Central memory CD8-positive, alpha-beta T cell (primary cell): Measurements from ENCODE around the gene AMIGO3.
"Not testable (repeated sequence)": the region's sequence is repeated elsewhere in the genome, so short reads cannot be mapped to it uniquely, and the experiment has no call there.

Experiments
- ATAC-seq: fragments of 150-1000 bp; cut with Tn5 transposase; replicated peaks from 2 replicates; pipeline ENCODE4 v1.10.0; 2022; ENCODE audit warnings: mild to moderate bottlenecking, moderate FRiP score, moderate number of reproducible peaks; ENCODE audit not compliant: poor library complexity, severe bottlenecking; ENCODE audit errors: extremely low read depth
- DNase-seq, 2 donors: peaks; one replicate each; pipeline ENCODE4 v3.0.0; 2021; ENCODE audit warnings: low spot score in 2 of 2
- H3K27ac Mint-ChIP-seq: one replicate; pipeline ENCODE4 v1.8.0; 2022; ENCODE audit warnings: low read depth, mild to moderate bottlenecking, moderate library complexity, mixed read lengths
- H3K27me3 Mint-ChIP-seq: one replicate; pipeline ENCODE4 v1.8.0; 2022; ENCODE audit warnings: mixed read lengths
- H3K36me3 Mint-ChIP-seq: one replicate; pipeline ENCODE4 v1.8.0; 2022; ENCODE audit warnings: mild to moderate bottlenecking, moderate library complexity, mixed read lengths; ENCODE audit not compliant: insufficient read depth
- H3K4me1 Mint-ChIP-seq: one replicate; pipeline ENCODE4 v1.8.0; 2022; ENCODE audit warnings: mixed read lengths
- H3K4me3 Mint-ChIP-seq: one replicate; pipeline ENCODE4 v1.8.0; 2022; ENCODE audit warnings: mild to moderate bottlenecking, moderate library complexity, mixed read lengths
- H3K9me3 Mint-ChIP-seq: one replicate; pipeline ENCODE4 v1.8.0; 2022; ENCODE audit warnings: mixed read lengths

AMIGO3 gene

GRCh38 chr3:49719214-49719884 is at the start of gene AMIGO3:
AMIGO3 (minus strand) TSS chr3:49719684; CDS start chr3:49719465, 219 bp downstream.
- Mint-ChIP-seq H3K36me3 (peaks cover 30% of the 10 kb centered on the region), H3K27me3 (no peaks in the 10 kb centered on the region), H3K4me3 (peak within 1 kb of the TSS; percentile 84), H3K9me3 (no peaks in the 10 kb centered on the region), H3K27ac (peak within 1 kb of the TSS; percentile 86), H3K4me1 (peaks cover 38% of the 10 kb centered on the region)
- DNase-seq (peak; percentile 82 to 88), ATAC-seq (peak; percentile 85)

GRCh38 chr3:49763981-49764380 is 44.5 kb upstream of the AMIGO3 start:
- peaks cover 18% of the 10 kb centered on the region for H3K4me1 Mint-ChIP-seq
- ATAC-seq, result no peak
- H3K27ac Mint-ChIP-seq, result no peak overlapping the region

GRCh38 chr3:49761661-49762060 is 42.2 kb upstream of the AMIGO3 start:
- ATAC-seq (no peak), DNase-seq (no peak)
- Mint-ChIP-seq H3K4me1 (peaks cover 31% of the 10 kb centered on the region), H3K9me3 (no peaks in the 10 kb centered on the region), H3K27ac (no peak overlapping the region), H3K36me3 (peaks cover 18% of the 10 kb centered on the region), H3K27me3 (no peaks in the 10 kb centered on the region), H3K4me3 (no peak overlapping the region)

More at GRCh38 chr3:49763981-49764380, 44.5 kb upstream of the AMIGO3 start:
- no peaks in the 10 kb centered on the region for H3K27me3 Mint-ChIP-seq
- peaks cover 15% of the 10 kb centered on the region for H3K36me3 Mint-ChIP-seq
- DNase-seq, result no peak
- no peaks in the 10 kb centered on the region for H3K9me3 Mint-ChIP-seq
- no peak overlapping the region for H3K4me3 Mint-ChIP-seq

- Mint-ChIP-seq H3K9me3 (no peaks in the 10 kb centered on the region), H3K27me3 (no peaks in the 10 kb centered on the region), H3K4me1 (peaks cover 41% of the 10 kb centered on the region), H3K36me3 (peaks cover 13% of the 10 kb centered on the region), H3K4me3 (no peak overlapping the region), H3K27ac (no peak overlapping the region)
- no peak for ATAC-seq
- no peak for DNase-seq
Observed at GRCh38 chr3:49759226-49759625, 39.7 kb upstream of the AMIGO3 start.

GRCh38 chr3:49757197-49757596 is 37.7 kb upstream of the AMIGO3 start:
- H3K4me3 Mint-ChIP-seq, result no peak overlapping the region
- peaks cover 54% of the 10 kb centered on the region for H3K4me1 Mint-ChIP-seq
- DNase-seq, result no peak
- H3K36me3 Mint-ChIP-seq, result peaks cover 8% of the 10 kb centered on the region
- no peaks in the 10 kb centered on the region for H3K9me3 Mint-ChIP-seq
- peak overlapping the region; percentile 12 for H3K27ac Mint-ChIP-seq
- ATAC-seq, result no peak
- H3K27me3 Mint-ChIP-seq, result no peaks in the 10 kb centered on the region

- Mint-ChIP-seq H3K36me3 (peaks cover 8% of the 10 kb centered on the region), H3K4me3 (no peak overlapping the region), H3K4me1 (peaks cover 54% of the 10 kb centered on the region), H3K27ac (no peak overlapping the region), H3K9me3 (no peaks in the 10 kb centered on the region), H3K27me3 (no peaks in the 10 kb centered on the region)
- DNase-seq, result no peak
- no peak for ATAC-seq
Observed at GRCh38 chr3:49756036-49756435, 36.6 kb upstream of the AMIGO3 start.

GRCh38 chr3:49754536-49754935 is 35.1 kb upstream of the AMIGO3 start:
- no peak overlapping the region for H3K27ac Mint-ChIP-seq
- DNase-seq, result no peak
- peaks cover 7% of the 10 kb centered on the region for H3K36me3 Mint-ChIP-seq
- no peak for ATAC-seq
- peaks cover 54% of the 10 kb centered on the region for H3K4me1 Mint-ChIP-seq
- no peaks in the 10 kb centered on the region for H3K27me3 Mint-ChIP-seq
- no peaks in the 10 kb centered on the region for H3K9me3 Mint-ChIP-seq
- H3K4me3 Mint-ChIP-seq, result no peak overlapping the region

GRCh38 chr3:49751501-49751900 is 32.0 kb upstream of the AMIGO3 start:
- ATAC-seq (no peak), DNase-seq (no peak)
- peaks cover 44% of the 10 kb centered on the region for H3K4me1 Mint-ChIP-seq
- H3K4me3 Mint-ChIP-seq, result no peak overlapping the region
- H3K27me3 Mint-ChIP-seq, result no peaks in the 10 kb centered on the region
- no peaks in the 10 kb centered on the region for H3K9me3 Mint-ChIP-seq
- H3K36me3 Mint-ChIP-seq, result peaks cover 18% of the 10 kb centered on the region
- H3K27ac Mint-ChIP-seq, result no peak overlapping the region

GRCh38 chr3:49750056-49750455 is 30.6 kb upstream of the AMIGO3 start:
- ATAC-seq, result no peak
- Mint-ChIP-seq H3K36me3 (peaks cover 20% of the 10 kb centered on the region), H3K9me3 (no peaks in the 10 kb centered on the region), H3K4me3 (no peak overlapping the region), H3K4me1 (peaks cover 36% of the 10 kb centered on the region), H3K27ac (no peak overlapping the region), H3K27me3 (no peaks in the 10 kb centered on the region)
- no peak for DNase-seq

- not testable (repeated sequence) for H3K27me3 Mint-ChIP-seq, DNase-seq, H3K4me3 Mint-ChIP-seq, H3K27ac Mint-ChIP-seq, ATAC-seq, H3K9me3 Mint-ChIP-seq
- Mint-ChIP-seq H3K36me3 (peaks cover 24% of the 10 kb centered on the region), H3K4me1 (peaks cover 37% of the 10 kb centered on the region)
Observed at GRCh38 chr3:49748874-49749273, 29.4 kb upstream of the AMIGO3 start.

- DNase-seq, result no peak
- H3K9me3 Mint-ChIP-seq, result no peaks in the 10 kb centered on the region
- H3K36me3 Mint-ChIP-seq, result peaks cover 26% of the 10 kb centered on the region
- no peak overlapping the region for H3K4me3 Mint-ChIP-seq
- no peaks in the 10 kb centered on the region for H3K27me3 Mint-ChIP-seq
- peaks cover 29% of the 10 kb centered on the region for H3K4me1 Mint-ChIP-seq
- no peak overlapping the region for H3K27ac Mint-ChIP-seq
- no peak for ATAC-seq
Observed at GRCh38 chr3:49747792-49748480, 28.5 kb upstream of the AMIGO3 start.

- Mint-ChIP-seq H3K4me3 (no peak overlapping the region), H3K4me1 (peaks cover 26% of the 10 kb centered on the region), H3K9me3 (no peaks in the 10 kb centered on the region), H3K36me3 (peaks cover 30% of the 10 kb centered on the region), H3K27ac (no peak overlapping the region), H3K27me3 (no peaks in the 10 kb centered on the region)
- DNase-seq (no peak), ATAC-seq (no peak)
Observed at GRCh38 chr3:49745986-49746385, 26.5 kb upstream of the AMIGO3 start.

GRCh38 chr3:49740427-49740826 is 20.9 kb upstream of the AMIGO3 start:
- H3K27ac Mint-ChIP-seq, result peak overlapping the region; percentile 23
- H3K27me3 Mint-ChIP-seq, result no peaks in the 10 kb centered on the region

More at GRCh38 chr3:49740427-49740826, 20.9 kb upstream of the AMIGO3 start:
- DNase-seq, result no peak
- Mint-ChIP-seq H3K9me3 (no peaks in the 10 kb centered on the region), H3K4me1 (peaks cover 15% of the 10 kb centered on the region), H3K36me3 (peaks cover 36% of the 10 kb centered on the region), H3K4me3 (no peak overlapping the region)
- no peak for ATAC-seq
